GM18502 (cell line): ENCODE results near the gene GLT6D1.
"Not testable (repeated sequence)": the region's sequence is repeated elsewhere in the genome, so short reads cannot be mapped to it uniquely, and the experiment has no call there.

ENCODE experiments used
- ATAC-seq: cut with Tn5 transposase; IDR thresholded peaks from one replicate; pipeline ENCODE4 v1.9.1; 2021; ENCODE audit warnings: mild to moderate bottlenecking; ENCODE audit not compliant: unreplicated experiment, poor library complexity

GLT6D1 gene

DNA sequence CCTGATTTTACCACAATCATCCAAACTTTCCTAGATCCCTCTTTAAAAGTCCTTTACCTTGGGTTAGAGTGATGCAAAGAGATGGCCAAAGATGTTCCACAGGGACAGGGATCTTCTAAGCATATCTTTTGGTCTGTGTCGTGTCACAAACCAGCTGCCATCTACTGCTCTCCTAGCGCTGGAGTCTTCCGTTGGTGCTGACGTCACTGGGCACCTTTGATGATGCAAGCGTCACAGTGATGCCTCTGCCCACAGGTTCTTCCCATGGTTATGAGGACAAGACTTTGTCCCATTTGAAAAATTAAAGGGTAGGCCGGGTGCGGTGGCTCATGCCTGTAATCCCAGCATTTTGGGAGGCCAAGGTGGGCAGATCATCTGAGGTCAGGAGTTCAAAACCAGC is 1.7 kb upstream of the GLT6D1 start:
- no peak for ATAC-seq

DNA sequence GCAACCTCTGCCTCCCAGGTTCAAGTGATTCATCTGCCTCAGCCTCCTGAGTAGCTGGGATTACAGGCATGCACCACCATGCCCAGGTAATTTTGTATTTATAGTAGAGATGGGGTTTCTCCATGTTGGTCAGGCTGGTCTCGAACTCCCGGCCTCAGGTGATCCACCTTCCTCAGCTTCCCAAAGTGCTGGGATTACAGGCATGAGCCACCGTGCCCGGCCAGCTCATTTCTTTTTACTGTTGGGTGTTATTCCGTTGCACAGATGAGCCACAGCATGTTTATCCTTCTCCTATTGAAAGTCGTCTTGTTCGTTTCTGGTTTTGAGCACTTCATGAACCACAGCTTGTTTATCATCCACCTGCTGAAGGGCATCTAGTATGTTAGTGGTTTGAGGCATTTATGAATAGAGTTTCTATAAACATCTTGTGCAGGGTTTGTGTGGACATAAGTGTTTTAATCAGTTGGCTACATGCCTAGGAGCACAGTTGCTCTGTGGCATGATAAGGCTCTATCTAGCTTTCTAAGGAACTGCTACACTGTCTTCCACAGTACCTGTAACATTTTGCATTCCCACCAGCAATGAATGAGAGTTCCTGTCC is 2.3 kb downstream of the GLT6D1 start:
- not testable (repeated sequence) for ATAC-seq

DNA sequence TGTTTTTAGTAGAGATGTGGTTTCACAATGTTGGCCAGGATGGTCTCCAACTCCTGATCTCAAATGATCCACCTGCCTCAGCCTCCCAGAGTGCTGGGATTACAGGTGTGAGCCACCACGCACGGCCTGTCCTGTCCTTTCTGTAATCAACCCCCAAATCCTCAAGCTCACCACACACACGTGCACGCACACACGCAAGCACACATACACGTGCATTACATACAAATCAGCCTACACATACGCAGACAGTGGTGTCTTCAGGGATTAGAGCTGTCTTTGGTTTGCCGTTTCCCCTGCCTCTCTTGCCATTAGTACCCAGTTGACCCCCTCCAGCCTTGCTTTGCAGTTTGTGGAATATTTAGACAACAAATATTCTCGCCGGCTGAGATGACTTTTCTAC is 6.5 kb downstream of the GLT6D1 start:
- ATAC-seq: no peak

DNA sequence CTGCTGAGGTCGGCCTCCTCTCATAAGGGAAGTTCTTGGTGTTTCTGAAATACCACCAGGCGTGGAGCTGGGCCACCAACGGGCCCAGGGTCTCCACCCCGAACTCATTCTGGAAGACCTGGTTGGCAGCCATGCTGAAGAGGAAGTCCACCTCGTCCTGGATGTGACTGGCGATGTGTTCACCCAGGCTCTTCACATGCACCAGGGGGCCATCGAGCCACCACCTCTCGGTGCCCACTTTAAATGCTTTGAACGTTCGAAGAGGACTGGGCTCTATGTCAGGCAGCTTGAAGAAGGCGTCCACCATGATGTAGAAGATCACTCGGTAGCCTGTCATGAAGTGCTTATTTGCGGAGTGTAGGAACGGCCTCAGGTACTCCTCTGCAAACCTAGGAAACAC is 15.1 kb downstream of the GLT6D1 start:
- no peak for ATAC-seq

DNA sequence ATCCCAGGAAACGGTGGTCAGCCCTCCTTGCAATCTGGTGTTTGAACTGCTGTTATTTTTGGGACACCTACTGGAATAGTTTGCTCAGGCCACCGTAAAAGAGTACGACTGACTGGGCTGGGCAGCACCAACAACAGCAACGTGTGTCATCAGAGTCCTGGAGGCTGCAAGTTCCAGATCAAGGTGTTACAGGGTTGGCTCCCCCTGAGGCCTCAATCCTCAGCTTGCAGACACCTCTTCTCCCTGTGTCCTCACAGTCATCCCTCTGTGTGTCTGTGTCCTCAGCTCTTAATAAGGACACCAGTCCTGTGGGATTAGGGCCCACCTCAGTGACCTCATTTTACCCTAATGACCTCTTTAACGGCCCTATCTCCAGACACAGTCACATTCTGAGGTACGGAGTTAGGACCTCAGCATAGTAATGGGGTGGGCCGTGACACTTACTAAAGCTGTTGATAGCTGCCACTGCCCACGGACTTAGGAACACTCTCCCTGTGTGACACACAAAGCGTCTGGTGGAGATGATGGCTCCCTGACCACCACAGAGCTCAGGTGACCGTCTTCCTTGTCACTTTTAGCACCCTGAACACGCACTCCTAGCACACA is 16.8 kb downstream of the GLT6D1 start:
- no peak for ATAC-seq

GRCh38 chr9:135620558-135620957 is 18.8 kb downstream of the GLT6D1 start:
- no peak for ATAC-seq

DNA sequence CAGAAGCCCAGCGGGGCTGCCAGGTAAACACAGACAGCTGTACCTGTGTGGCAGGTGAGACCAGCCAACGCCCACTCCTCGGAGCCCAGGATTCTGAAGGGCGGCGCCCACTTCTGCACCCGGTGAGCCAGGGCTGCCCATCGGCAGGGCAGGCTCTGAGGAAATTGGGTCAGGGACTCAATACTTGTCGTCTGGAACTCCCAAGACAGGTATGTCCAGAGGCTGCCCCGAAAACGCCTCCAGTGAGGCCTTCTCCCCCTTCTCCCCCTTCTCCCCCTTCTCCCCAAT is 19.8 kb downstream of the GLT6D1 start:
- no peak for ATAC-seq

- no peak for ATAC-seq
These were observed 20.3 kb downstream of the GLT6D1 start for GRCh38 chr9:135618866-135619598.

DNA sequence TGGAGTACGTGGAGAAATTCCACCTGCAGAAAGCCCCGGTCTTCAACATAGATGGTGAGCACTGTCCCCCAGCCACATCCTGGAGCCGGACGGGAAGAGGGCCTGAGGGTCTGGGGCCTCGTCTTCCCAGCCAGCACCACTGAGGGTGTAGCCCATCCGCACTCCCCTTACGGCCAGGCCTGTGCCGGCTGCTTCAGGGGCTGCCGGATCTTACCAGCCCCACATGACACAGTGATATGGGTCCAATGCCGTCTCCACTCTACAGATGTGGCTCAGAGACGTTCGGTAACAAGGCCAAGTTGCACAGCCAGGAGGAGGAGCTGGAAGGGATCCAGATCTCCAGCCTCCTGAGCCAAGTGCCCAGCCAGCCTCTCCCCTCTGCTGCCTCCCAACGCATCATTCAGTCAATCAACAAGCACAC is 21.3 kb downstream of the GLT6D1 start:
- ATAC-seq: no peak

DNA sequence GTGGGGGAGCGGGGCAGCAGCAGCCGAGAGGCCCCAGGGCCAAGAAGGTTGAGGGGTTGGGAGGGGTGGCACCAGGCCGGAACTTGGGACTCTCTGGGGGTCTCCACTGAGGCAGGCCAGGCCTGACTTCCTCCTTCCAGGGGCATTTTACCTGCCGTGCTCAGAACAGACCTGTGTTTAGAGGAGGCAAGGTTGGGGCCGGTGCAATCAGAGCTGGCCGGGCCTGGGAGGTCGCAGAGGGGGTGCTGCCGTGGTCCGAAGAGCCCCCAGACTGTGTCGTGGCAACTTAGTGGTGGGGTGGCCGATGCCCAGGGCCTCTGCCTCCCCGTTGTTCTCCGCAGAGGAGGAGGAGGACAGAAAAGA is 21.8 kb downstream of the GLT6D1 start:
- ATAC-seq: no peak

- ATAC-seq: no peak
These were observed 22.5 kb downstream of the GLT6D1 start for GRCh38 chr9:135616619-135617537.

GRCh38 chr9:135615666-135616618 is 23.4 kb downstream of the GLT6D1 start:
- no peak for ATAC-seq

GRCh38 chr9:135614821-135615665 is 24.3 kb downstream of the GLT6D1 start:
- no peak for ATAC-seq

DNA sequence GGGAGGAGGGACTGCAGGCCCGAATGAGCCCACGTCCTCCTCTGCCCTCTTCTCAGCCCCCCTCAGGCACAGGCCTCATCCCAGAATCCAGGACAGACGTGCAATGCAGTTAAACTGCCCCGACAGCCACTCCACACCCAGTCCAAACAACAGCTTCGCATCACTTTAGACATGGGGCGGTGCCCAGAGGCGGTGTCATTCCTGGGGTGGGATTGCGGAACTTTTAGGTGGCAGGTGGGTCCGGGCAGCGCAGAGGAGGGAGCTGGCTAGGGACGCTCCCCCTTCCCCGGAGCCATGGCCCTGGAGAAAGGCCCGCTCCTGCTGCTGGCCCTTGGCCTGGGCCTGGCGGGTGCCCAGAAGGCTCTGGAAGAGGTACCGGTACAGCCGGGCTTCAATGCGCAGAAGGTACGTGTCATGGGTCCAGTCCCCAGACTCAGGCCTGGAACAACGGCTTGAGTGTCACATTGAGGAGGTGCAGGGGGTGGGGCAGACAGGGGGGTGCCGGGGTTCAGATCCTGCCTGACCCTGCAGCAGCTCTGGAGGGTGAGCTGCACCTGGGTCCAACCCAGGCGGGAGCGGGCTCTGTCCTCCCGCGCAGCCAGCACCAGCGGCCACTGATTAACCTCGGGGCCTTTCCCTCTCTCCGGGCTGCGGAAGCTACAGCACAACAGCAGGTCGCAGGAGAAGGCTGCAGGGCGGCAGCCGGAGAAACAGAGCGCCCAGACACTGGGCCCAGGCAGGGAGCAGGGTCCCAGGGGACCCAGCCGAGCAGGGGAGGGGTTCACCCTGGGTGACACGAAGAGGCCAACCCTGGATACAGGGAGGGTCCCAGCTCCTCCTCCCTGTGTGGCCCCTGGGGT is 25.2 kb downstream of the GLT6D1 start:
- no peak for ATAC-seq

GRCh38 chr9:135612981-135613910 is 26.1 kb downstream of the GLT6D1 start:
- no peak for ATAC-seq

GRCh38 chr9:135612437-135612836 is 26.9 kb downstream of the GLT6D1 start:
- ATAC-seq: no peak

- no peak for ATAC-seq
These were observed 27.5 kb downstream of the GLT6D1 start for GRCh38 chr9:135611875-135612209.
